ENCODE measurements around the gene GP1BA. TPM values are rescaled to one million over a fixed set of nuclear protein-coding genes. Genes with fewer than 3 reads are reported as not detected.

The GP1BA gene
- total and polyA plus RNA-seq, 10 of the 15 experiments (the other 5 are each of a cell fraction or from before 2014, with no cell fraction given): 0.04 to 0.67 (median 0.28) TPM; not detected in 1

DNA sequence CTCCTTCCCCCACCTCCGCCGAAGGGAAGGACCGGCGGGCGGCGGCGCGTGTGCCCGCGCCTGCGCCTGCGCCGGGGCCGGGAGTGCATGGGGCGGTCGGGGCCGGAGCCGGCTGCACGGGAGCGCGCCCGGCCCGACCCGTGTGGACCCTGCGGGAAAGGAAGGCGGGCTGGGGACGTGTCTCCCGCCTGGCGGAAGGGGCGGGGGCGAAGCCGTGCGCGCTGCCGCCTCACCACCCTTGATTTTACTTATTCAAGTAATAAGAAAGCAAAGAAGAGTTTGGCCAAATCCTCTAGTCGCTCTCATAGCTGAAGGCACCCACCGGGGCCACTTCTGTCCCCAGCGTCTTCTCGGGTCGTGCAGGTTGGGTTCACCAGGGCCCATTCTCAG lies 16.8 kb downstream of the GP1BA start (continued):
- TF ChIP-seq, protein P1, sequence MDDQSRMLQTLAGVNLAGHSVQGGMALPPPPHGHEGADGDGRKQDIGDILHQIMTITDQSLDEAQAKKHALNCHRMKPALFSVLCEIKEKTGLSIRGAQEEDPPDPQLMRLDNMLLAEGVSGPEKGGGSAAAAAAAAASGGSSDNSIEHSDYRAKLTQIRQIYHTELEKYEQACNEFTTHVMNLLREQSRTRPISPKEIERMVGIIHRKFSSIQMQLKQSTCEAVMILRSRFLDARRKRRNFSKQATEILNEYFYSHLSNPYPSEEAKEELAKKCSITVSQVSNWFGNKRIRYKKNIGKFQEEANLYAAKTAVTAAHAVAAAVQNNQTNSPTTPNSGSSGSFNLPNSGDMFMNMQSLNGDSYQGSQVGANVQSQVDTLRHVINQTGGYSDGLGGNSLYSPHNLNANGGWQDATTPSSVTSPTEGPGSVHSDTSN (IDR thresholded peaks at IDR 0.05; ENCODE audit: insufficient replicate concordance, low read depth, low read length): no peak
- TF ChIP-seq, protein P2, sequence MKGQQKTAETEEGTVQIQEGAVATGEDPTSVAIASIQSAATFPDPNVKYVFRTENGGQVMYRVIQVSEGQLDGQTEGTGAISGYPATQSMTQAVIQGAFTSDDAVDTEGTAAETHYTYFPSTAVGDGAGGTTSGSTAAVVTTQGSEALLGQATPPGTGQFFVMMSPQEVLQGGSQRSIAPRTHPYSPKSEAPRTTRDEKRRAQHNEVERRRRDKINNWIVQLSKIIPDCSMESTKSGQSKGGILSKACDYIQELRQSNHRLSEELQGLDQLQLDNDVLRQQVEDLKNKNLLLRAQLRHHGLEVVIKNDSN (IDR thresholded peaks at IDR 0.05; ENCODE audit: borderline replicate concordance, extremely low read length, insufficient read depth, low read depth, low read length): no peak

DNA sequence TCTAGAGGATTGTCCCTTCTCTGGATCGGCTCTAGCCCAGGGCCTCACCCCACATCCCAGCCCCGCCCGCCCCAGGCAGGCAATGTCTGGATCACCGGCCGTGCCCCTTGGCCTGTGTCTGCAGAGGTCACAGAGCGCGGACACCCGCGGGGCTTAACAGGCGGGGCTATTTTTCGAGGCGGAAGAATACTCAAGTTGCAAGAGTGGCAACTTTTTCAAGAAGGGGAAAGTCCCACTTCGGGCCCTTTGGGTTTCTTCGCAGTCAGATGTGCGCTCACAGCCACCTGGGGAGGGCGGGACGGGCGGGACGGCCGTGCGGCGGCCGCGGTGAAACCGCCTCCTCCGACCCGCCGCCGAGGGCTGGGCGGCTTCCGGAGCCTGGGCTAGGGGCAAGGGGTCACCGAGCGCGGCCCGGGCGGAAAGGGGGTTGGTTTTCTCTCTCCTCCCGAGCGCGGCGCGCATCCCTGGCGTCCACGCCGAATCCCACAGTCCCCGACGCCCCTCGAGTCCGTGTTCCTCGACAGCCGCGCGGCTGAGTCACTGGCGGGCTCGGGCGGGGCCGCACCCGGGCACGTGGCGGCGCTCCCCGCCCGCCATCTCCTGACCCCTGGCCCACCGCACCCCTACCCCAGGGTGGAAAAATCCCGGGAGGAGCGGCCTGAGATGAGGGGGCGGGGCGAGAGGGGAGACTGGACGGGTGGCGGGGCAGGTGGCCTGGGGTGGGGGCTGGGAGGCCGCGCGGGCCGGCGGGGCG lies 17.4 kb downstream of the GP1BA start:
- H3K27ac ChIP-seq (ENCODE audit: control insufficient read depth, insufficient read depth): peak overlapping the region; percentile 85
- ChIA-PET SMC1A (ENCODE audit: uncharacterized antibody, unreplicated experiment) (interaction anchor here (0.9 to 7.1 kb wide), 4 partner anchors 17 to 112 kb away, joined by 3 to 50 read pairs (median 14); partner anchors contain the start of gene SPAG7), CTCF (interaction anchor here (3.3 to 3.4 kb wide), 2 partner anchors 17 kb away, joined by 13 to 23 read pairs; partner anchors contain the start of gene SPAG7), POLR2A (interaction anchor here (1.0 to 17.5 kb wide), 4 partner anchors 10 to 79 kb away, joined by 4 to 272 read pairs (median 18); partner anchors contain the start of genes RNF167, SLC25A11 and SPAG7), RAD21 (ENCODE audit: unreplicated experiment) (interaction anchor here (0.9 to 9.8 kb wide), 4 partner anchors 9 to 40 kb away, joined by 4 to 73 read pairs (median 10); partner anchors contain the start of genes RNF167, SLC25A11 and SPAG7)
- H4K20me1 ChIP-seq (ENCODE audit: control insufficient read depth, insufficient read depth): peaks cover 5% of the 10 kb centered on the region
- H3K9me3 ChIP-seq (replicated peaks; ENCODE audit: control insufficient read depth, insufficient read depth, low read length): no peaks in the 10 kb centered on the region
- no peaks in the 10 kb centered on the region for H3K27me3 ChIP-seq (replicated peaks in 1 of 2; ENCODE audit: control insufficient read depth in 2 of 2, insufficient read depth in 2 of 2, low read length in 1 of 2)
- peaks cover 10 to 12% of the 10 kb centered on the region in 2 experiments for H3K36me3 ChIP-seq (ENCODE audit: control insufficient read depth in 2 of 2, insufficient read depth in 2 of 2, low read length in 1 of 2)
- in situ Hi-C loops (cut with MboI) (no loop called here), intact Hi-C loops (cut with micrococcal nuclease; ENCODE audit: unreplicated experiment) (loop anchor here (1.0 to 2.0 kb wide), 2 partner anchors 18 to 47 kb away; partner anchors contain the start of genes INCA1, KIF1C and SPAG7)
- H2AFZ ChIP-seq (ENCODE audit: control insufficient read depth, low read depth, low read length): peak overlapping the region; percentile 61
- peak overlapping the region; percentile 80 for H3K4me2 ChIP-seq (ENCODE audit: control insufficient read depth, insufficient read depth)
- WGBS (ENCODE audit: insufficient coverage, insufficient replicate concordance, low lambda C conversion rate, missing lambda C conversion rate): 0% methylated on average over 40 of the region's 75 CpGs
- peak overlapping the region; percentile 96 for H3K4me3 ChIP-seq
- no TSS peak for BruUV-seq (replicated peaks)
- no peak for FAIRE-seq
- peaks cover 53% of the 10 kb centered on the region for H3K79me2 ChIP-seq (ENCODE audit: control insufficient read depth, insufficient read depth, low read length)
- H3K9ac ChIP-seq (ENCODE audit: control insufficient read depth, insufficient read depth, low read length): peak overlapping the region; percentile 83
- DNase-seq (ENCODE audit: low read depth, low spot score): no peak
- peaks cover 28% of the 10 kb centered on the region for H3K4me1 ChIP-seq (ENCODE audit: control insufficient read depth, insufficient read depth, low read length)
- peak; percentile 44 for ATAC-seq
- TF ChIP-seq, protein P3, sequence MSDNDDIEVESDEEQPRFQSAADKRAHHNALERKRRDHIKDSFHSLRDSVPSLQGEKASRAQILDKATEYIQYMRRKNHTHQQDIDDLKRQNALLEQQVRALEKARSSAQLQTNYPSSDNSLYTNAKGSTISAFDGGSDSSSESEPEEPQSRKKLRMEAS (IDR thresholded peaks at IDR 0.05; ENCODE audit: low read depth, low read length): no peak; the same call in none of the 2 replicates
- TF ChIP-seq, protein P4, sequence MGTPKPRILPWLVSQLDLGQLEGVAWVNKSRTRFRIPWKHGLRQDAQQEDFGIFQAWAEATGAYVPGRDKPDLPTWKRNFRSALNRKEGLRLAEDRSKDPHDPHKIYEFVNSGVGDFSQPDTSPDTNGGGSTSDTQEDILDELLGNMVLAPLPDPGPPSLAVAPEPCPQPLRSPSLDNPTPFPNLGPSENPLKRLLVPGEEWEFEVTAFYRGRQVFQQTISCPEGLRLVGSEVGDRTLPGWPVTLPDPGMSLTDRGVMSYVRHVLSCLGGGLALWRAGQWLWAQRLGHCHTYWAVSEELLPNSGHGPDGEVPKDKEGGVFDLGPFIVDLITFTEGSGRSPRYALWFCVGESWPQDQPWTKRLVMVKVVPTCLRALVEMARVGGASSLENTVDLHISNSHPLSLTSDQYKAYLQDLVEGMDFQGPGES (IDR thresholded peaks at IDR 0.05): no peak
- TF ChIP-seq LARP7 (IDR thresholded peaks at IDR 0.05): no peak
- TF ChIP-seq SUZ12 (IDR thresholded peaks at IDR 0.05; ENCODE audit: unreplicated experiment): no peak
- TF ChIP-seq SIX5 (IDR thresholded peaks at IDR 0.05; ENCODE audit: low read depth, low read length, severe bottlenecking): no peak
- TF ChIP-seq MTA2 (IDR thresholded peaks at IDR 0.05; ENCODE audit: low read depth): no peak
- TF ChIP-seq STAT1 (conservative IDR thresholded peaks at IDR 0.05): no peak
- no peak for TF ChIP-seq NFYA (IDR thresholded peaks at IDR 0.05; ENCODE audit: borderline replicate concordance, low read depth, low read length)
- peak; percentile 40 for TF ChIP-seq YY1 (IDR thresholded peaks at IDR 0.05; ENCODE audit: low read depth, low read length)
- peak; percentile 81 for TF ChIP-seq BACH1 (IDR thresholded peaks at IDR 0.05; ENCODE audit: borderline replicate concordance)
- TF ChIP-seq ZNF274 (IDR thresholded peaks at IDR 0.05; ENCODE audit: insufficient read depth, insufficient read length): no peak
- TF ChIP-seq SREBF1 (IDR thresholded peaks at IDR 0.05; ENCODE audit: low read length): no peak
- TF ChIP-seq, protein P5, sequence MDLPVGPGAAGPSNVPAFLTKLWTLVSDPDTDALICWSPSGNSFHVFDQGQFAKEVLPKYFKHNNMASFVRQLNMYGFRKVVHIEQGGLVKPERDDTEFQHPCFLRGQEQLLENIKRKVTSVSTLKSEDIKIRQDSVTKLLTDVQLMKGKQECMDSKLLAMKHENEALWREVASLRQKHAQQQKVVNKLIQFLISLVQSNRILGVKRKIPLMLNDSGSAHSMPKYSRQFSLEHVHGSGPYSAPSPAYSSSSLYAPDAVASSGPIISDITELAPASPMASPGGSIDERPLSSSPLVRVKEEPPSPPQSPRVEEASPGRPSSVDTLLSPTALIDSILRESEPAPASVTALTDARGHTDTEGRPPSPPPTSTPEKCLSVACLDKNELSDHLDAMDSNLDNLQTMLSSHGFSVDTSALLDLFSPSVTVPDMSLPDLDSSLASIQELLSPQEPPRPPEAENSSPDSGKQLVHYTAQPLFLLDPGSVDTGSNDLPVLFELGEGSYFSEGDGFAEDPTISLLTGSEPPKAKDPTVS (IDR thresholded peaks at IDR 0.05; ENCODE audit: low read depth, low read length): 0 out of 2 replicates have a peak, but pooled peaks have one; percentile 36
- no peak for TF ChIP-seq SUPT20H (IDR thresholded peaks at IDR 0.05; ENCODE audit: borderline replicate concordance, control insufficient read depth, low read depth, low read length)
